HL-60/S4 (cell line): ENCODE data around the gene LMOD1.
"Not testable (repeated sequence)": the region's sequence is repeated elsewhere in the genome, so short reads cannot be mapped to it uniquely, and the experiment has no call there.

ENCODE experiments used
- in situ Hi-C: fragments of 300-500 bp; cut with MboI; formaldehyde crosslinking; loops from 2 replicates; pipeline ENCODE4 v1.14.3; 2022; ENCODE audit warnings: low sequenced_read_pairs

The LMOD1 gene

DNA sequence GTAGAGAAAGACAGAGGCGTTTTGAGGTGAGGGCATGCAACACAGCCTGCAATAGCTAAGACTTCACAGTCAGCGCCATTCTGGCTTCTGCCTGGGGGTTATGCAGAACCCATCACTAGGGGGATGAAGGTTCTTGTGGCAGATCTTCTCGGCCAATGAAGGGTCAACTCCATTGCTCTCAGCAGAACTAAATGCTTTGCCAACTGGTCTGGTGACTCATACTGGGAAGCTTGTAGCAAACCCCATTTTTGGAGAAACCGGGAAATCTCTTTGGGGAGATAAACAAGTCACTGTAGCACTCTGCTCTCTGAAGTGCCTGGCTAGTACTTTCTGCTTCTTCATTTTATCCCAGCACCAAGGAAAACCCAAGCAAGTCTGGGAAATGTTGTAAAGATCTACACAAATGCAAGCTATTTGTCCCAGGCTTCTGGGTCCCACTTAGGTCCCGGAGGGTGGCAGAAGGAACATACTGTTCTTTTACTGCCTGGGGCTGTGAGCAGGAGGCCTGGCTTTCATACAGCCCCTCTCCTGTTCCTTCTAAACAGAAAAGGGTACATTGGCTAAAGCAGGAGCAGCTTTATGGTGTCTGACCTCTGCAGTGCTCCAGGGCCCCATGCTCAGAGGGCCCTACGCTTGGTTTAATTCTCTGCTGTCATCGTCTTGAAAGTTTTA, 28.9 kb downstream of the LMOD1 start:
- in situ Hi-C loops, result no loop called here

DNA sequence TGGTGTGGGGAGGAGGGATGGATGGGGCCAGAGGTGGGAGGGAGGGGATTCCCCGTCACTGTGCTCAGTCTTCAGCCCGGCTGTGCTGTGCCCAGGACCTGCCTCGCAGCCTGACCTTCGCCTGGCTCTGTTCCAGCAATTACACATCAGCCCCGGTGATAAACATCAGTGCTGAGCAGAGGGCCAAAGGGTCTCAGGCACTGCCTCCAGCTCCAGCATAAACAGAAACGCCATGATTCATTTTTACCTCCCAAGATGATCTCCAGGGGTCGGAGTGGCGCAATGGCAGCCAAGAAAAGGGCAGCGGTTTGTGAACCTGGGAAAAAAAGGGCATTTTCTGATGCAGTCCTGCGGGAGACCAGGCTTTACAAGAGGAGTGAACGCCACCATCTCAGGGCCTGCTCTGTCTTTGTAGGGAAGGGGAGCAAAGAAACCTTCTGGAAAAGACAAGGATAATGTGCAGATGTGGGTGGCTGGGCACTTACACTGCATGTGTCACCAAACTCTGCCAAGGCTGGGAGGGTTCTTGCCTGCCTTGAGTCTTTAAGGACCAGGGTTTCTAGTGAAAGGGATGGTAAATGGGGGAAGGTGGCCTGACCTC, 29.6 kb downstream of the LMOD1 start:
- in situ Hi-C loops, result no loop called here

DNA sequence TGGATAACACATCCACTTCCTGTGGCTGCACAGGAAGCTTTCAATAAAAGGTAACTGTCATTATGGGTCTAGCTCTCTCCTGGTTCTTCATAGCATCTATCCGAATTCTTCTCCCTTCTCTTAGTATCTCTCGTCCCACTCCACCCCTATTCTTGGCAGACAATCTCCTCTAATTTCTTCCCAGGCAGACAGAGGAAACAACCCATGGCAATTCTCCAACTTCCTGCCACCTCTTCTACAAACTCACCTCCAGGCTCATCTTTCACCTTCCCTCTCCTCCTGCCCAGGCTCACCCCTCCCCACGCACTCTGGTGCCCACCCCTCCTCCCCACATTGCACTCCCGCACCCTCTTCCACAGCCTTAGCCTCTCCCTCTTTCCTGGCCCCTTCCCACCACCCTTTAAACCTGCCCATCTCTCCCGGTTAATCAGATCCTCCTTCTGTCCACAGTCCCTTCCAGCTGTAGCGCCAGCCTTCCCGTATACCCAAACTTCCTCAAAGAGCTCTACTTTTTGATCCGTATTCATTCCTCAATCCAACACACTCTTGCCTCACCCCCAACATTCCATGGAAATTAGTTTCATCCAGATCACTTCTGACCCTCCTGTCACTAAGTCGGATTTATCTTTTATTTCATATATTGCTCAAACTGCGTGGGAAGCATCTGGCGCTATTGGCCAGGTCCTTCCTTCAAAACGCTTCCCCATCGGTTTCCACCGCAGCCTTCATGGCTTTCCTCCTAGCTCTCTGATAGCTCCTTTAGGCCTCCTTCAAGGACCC, 31.7 kb downstream of the LMOD1 start:
- in situ Hi-C loops, result no loop called here

DNA sequence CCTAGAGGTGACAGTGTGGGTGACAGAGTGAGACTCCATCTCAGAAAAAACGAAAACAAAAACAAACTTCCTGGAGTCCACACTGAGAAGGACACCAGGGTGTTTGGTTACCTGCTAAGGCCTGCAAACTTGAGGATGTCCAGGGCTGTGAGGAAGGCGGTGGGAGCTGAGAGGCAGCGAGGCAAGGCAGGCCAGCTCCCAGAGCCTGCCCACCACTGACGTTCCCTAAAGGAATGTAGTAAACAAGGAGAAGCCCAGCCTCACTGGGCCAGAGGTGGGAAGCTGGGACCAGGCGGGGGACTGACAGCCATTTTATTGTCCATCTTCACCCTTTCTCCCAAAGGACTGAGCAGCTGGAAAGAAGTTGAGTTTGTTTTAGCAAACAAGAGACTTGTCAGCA, 33.5 kb downstream of the LMOD1 start:
- in situ Hi-C loops, result no loop called here

DNA sequence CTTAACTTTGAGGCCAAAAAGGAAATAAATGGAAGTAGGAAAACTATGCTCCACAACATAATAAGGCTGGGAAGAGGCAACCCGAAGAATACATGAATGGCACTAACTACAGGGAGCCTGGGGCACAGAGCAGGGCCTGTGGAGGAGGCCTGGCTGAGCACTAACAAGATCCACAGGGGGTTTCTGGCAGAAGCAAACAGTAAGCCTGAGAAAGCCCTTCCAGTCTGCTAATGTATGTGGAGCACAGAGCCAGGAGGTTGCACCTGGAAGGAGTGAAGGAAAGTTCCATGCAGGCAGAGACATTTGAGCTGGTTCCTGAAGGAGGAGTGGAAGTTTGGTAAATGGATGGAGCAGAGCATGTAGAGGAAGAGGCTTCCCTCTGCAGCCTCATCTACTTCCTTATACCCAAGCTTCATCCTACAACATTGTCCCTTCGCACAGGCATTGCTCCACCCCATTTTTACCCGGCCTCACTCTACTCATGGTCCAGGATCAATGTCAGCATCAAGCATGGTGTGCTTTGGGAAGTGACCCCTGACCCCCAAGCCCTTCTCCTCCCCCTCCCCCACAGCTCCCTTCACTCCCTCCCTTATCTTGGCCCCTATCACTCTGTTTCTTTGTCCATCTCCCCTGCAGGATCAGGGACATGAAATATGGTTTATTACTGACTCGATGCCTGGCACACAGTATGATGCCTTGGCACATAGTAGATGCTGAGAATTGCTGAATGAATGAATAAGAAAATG, 34.3 kb downstream of the LMOD1 start:
- in situ Hi-C loops, result no loop called here

DNA sequence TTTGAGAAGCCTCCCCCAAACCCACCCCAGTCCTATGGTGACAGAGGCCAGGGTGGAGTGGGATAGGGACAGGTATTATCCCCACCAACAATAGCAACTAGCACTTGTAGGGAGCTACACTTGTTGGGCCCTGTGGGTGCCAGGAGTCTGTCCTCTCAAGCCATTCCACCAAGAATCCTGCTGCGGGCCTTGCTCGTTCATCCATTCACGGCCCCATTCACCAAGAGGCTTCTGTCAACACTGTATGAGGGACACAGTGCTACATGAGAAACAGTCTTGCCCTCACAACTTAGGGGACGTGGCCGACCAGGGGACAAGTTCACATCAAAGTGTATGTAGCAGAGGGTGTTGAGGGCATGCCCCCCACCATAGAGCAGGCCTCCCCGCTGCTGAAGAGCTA, 38.7 kb downstream of the LMOD1 start:
- in situ Hi-C loops, result no loop called here

DNA sequence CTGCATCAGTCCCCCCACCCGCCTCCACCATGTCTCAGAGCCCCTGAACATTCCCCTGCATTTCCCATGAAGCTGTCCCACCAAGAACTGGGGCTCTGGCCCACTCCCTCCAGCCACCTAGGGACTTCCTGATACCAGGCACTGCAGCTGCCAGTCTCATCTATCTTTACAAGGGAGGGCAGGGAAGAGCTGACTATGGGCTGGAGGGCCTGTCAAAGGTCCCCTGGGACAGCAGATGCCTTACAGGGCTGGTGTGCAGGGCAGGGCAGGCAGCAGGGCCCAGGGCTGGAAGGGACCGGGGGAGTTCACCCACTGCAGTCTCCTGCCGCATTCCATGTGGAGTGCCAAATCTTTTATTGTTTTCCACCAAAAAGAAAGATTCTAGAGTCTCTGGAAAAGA, 40.0 kb downstream of the LMOD1 start:
- in situ Hi-C loops, result no loop called here

DNA sequence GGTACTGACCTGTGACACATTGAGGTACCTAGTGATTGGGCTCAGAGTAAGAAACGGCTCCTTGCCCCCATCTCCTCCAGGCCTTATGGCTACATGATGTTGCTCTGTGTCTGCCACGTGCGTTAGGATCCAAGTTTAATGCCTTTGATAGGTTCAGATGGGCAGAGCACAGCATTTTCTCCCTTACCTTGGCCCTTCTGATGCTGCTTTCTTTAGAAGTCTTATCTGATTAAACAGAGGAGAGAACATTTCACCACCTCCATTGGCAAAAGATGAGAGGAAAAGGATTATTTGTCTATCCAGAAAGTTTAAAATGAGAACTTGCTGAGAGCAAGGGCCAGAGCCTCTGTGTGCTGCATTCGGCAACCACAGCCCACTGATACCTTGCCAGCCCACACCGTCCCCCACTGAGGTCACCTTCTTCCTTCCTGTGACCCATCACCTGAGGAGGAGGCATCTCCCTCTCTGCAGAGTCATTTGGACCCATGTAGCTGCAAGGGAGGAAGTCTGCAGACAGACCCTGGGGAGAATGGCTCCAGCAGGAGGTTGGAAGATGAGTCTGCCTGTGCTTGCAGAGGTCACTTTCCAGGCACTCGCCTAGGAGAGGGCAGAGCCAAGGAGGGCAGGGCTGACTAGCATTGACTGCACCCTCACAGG, 41.0 kb downstream of the LMOD1 start:
- in situ Hi-C loops, result no loop called here

DNA sequence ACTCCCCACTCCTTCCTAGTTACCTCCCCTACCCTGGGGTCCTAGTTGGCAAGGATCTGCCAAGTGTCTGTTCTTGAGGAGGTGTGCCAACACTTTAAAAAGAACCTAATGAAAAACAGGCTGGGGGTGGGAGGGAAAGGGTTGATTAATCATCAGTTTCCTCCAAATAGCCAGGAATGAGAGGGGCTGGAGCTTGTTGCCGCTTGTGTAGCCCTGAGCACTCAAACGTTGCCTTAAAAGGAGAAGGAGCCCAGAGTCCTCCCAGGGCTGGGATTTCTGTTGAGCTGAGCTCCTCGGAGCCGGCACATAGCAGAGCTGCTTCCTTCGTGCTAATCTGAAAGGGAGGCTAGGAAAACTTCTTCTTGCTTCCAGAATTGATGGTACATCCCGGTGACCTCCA, 41.8 kb downstream of the LMOD1 start:
- in situ Hi-C loops, result no loop called here

DNA sequence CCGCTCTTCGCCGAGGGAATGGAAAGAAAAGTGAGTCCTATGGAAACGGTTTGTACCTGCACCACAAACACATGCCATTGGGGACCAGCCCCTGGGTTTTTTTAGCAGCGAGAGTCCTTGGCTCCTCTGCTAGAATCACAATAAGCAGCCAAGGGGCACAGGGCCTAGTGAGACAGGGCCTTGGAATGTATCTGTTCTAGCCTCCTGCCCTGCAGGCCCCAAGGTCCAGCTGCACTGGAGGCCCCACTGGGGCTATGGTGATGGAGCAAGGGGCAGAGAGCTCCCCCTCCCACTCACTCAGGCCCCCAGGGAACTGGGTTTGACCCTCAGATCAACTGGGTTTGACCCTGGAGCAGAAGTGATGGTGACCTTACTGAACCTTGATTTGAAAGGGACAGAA, 43.2 kb downstream of the LMOD1 start:
- in situ Hi-C loops, result no loop called here

DNA sequence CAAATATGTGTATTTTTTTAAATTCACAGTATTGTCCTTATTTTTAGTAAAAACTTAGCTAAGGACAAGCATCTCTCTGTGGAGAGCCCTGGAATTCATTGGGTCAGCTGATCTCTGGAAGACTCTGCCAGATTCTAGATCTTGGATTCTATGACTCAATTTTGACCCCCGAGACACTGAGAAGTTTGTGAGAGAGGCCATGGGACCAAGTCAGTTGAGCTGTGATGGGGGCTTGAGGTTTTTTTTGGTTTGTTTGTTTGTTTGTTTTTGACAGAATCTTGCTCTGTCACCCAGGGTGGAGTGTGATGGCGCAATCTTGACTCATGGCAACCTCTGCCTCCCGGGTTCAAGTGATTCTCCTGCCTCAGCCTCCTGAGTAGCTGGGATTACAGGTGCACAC, 44.1 kb downstream of the LMOD1 start:
- in situ Hi-C loops, result no loop called here

DNA sequence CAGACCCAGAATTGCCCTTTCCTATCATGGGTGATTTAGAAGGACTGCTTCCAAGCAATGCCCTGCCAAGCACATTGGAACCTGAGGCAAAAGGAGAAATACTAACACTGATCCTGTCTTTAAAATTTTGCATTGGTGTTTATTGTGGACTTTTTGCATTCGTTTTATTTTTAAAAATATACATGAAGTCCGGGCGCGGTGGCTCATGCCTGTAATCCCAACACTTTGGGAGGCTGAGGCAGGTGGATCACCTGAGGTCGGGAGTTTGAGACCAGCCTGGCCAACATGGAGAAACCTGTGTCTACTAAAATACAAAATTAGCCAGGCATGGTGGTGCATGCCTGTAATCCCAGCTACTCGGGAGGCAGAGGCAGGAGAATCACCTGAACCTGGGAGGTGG, 45.3 kb downstream of the LMOD1 start:
- in situ Hi-C loops, result not testable (repeated sequence)

DNA sequence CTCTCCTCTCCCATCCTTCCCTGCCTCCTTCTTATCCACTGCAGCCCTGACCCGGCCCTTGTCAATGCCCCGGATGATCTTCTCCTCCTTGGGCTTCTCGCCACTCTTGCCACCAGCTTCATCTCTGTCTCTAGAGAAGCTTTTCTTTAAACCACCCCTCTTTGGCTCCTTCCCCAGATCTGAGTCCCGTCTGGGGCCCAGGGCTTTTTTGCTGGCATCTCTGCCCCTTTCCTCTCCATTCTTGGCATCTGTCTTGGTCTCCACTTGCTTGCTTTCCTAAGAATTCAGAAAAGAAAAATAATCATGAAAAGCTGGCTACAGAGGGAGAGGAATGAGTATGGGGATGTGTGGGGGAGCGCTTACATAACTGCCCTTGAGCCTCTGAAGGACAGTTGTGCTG, 45.9 kb downstream of the LMOD1 start:
- in situ Hi-C loops, result no loop called here

DNA sequence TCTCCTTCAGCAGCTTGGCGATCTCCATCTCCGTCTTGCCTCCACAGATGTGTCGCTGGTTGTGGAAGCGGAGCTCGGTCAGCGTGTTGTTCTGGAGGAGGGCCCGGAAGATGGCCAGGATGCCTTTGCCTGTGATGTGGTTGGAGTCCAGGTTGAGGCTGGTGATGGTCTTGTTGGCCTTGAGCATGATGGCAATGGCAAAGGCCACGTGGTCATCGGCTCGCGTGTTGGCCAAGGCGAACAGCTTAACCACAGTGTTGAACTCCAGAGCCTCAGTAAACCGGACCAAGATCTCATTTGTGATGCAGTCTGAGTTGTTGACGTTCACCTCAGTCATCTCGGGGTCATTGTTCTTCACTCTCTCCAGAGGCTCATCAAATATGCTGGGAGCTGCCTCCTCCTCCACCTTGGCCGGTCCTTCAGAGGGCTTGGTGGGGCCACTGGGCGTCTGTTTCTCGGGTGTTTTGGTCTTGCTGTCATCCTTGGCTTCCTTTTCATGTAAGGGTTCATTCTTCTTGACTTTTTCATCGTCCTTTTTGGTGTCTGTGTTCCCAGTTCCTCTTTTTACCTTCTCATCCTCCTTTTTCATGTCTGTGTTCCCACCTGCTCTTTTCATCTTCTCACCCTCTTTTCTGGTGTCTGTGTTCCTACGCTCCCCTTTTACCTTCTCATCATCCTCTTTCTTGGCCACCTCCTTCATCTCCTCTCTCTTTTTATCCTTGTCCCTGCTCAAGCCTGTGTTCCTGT, 46.5 kb downstream of the LMOD1 start:
- in situ Hi-C loops, result loop anchor here (10.0 to 25.0 kb wide), 2 partner anchors 75 to 212 kb away; partner anchors contain the start of gene GPR37L1

DNA sequence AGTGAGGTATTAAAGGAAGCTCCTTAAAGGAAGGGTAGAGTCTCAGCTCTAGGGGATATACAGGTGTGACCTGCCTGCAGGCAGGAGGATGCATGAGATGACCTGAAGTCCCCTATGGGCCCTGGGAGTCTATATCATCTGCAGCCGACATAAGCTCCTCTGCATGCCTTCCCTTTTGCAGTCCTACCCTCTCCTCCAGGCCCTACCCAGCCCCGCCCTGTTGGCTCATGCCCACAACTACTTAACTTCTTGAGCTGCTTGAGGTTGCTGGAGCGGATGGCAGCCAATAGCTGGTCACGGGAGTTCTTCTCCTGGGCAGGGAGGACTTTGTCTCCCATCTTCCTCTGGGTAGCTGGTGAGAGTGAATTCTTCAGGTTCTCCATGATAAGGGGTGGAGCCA, 47.4 kb downstream of the LMOD1 start:
- in situ Hi-C loops, result loop anchor here (10.0 to 25.0 kb wide), 2 partner anchors 76 to 213 kb away; partner anchors contain the start of gene GPR37L1

DNA sequence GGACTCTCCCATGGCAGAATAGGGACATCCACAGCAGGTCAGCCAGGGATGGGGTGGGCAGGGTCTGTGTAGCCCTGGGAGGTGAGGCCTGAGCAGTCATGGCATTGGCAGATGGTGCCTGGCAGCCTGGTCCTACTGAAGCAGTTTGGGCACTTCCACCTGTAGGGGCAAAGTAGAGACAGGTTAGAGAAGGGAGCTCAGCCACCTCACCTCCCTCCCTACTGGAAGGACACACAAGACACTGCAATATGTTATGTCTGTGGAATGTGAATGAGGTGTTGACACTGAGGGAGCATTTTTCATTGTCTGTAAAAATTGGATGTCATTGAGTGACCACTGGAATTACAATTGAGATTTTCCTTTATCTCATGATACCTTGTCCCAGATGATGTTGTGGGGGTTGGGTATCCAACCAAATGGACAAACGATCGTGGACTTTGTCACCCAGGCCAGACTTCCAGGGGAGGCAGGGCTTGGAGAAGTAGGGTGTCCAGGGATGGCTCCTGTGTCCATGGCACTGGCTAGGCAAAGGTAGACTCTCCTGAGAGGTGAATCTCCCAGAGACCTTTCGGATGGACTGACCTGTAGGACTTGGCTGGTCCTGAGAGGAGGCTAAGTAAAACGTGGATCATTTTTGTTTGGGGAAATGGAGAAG, 48.0 kb downstream of the LMOD1 start:
- in situ Hi-C loops, result loop anchor here (10.0 to 25.0 kb wide), 2 partner anchors 76 to 214 kb away; partner anchors contain the start of gene GPR37L1

DNA sequence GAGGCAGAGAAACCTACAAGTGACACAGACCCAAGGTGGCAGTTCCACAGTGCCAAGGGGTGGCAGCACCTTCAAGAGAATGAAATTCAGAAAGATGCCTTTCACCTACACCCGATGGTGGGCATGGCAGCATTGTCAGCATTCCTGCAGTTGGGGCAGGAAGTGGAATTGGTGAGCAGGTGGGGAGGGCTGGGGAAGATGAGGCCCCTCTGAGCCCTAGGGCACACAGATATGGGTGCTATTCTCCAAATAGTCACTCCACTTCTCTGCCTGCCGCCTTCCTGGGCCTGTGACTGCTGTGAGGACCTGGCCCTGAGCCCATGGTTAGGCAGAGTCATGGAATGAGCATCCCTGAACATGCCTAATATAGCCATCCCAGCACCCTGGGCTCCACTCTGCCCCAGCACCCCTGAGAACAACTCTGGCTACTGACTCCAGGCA, 49.4 kb downstream of the LMOD1 start:
- in situ Hi-C loops, result loop anchor here (10.0 to 25.0 kb wide), 2 partner anchors 78 to 215 kb away; partner anchors contain the start of gene GPR37L1

DNA sequence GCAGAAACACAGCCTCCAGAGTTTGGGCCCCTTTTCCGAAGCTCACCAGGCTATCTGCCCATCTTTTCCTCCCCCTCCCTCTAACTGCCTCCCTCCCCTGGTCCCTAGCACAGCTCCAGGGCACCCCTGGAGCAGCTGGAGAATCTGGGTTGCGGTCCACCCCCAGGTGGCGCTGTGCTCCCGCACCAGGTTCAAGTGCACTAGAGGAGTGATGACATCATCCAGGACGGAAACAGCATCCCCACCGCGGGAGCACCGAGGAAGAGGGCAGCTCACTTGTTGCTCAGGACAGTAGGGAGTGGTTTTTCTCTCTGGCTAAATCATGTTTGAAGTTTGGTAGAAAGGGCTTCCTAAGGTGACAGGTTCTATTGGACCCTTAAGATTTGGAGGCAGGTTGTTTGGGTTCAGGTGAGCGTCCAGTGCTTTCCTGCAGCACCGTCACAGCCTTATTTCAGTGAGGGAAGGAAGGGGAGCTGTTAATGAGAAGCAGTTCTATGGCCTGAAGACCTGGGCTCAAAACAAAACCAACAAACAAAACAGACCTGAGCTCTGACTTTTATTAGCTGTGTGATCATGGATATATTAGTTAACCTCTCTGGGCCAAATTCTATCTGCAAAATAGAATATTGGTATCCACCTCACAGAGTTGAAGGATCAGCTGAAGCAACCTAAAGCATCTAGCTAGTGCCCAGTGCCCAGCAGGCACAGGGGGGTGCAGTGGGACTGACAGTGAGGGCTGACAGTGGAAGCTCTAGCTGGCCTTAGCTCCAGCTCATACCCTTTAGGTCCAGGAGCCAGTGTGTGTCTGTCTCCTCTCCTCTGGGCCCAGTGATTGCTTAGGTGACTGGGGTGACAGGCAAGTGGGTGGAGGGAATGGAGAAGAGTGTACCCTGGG, 50.2 kb downstream of the LMOD1 start:
- in situ Hi-C loops, result loop anchor here (10.0 to 25.0 kb wide), 2 partner anchors 79 to 216 kb away; partner anchors contain the start of gene GPR37L1
